Measurements from ENCODE around the gene TARP.

TARP gene

DNA sequence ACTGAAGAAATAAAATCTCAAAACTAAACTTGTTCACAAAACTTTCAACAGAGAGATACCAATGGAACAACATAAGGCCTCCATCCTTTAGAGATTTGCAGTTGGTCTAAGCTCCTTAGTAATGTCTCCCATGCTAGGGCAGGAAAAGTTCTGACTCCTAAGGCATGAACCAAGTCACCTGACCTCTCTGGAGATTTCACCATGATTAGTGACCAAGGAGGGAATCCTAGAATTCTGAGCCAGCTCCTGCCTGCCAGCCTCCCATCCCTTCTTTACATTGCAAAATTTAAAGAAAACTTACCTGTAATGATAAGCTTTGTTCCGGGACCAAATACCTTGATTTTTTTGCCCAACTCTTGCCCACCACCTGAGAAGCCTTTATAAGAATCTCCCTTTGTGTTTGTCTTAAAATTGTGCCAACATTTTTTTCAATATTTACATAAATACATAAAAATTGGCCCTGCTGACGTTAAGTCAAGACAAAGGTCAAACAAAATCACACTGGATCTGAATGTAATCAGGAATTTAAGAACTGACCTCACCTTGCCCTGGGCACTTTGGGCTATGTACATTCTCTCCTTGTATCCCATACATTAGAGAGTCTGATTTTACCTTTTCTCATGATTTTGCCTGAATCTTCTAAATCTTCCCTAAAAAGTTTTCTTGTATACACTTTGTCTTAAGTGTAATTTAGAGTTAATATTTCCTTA is at the start of gene TARP:
TARP (minus strand) TSS at position 351 of the 710 bp plus-strand sequence.
- in situ Hi-C loops (cut with MboI; ENCODE audit: low sequenced_read_pairs): no loop called here

GRCh38 chr7:38323156-38323555 is 49.7 kb upstream of the TARP start:
- in situ Hi-C loops (cut with MboI; ENCODE audit: low sequenced_read_pairs): no loop called here

DNA sequence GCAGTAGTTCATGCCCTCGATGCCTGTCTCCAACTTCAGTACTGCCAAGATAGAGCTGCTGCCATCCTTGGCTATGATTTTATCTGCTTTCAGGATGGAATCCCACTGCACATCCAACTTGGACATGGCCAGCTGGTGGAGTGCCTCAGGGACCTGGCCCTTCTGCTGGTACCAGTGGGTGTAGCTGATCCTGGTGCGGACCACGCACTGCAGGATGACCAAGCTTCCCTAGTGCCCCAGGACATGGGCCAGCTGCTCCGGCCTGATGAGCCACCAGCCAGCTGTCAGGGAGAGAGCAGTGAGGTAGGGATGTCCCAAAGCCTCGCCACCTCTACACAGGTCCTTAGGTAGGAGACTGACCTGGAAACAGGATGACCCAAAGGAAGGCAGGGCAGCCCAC is 49.0 kb upstream of the TARP start:
- in situ Hi-C loops (cut with MboI; ENCODE audit: low sequenced_read_pairs): no loop called here

- in situ Hi-C loops (cut with MboI; ENCODE audit: low sequenced_read_pairs): no loop called here
Observed at GRCh38 chr7:38321967-38322366, 48.5 kb upstream of the TARP start.

GRCh38 chr7:38321515-38321944 is 48.1 kb upstream of the TARP start:
- in situ Hi-C loops (cut with MboI; ENCODE audit: low sequenced_read_pairs): no loop called here

- in situ Hi-C loops (cut with MboI; ENCODE audit: low sequenced_read_pairs): no loop called here
Observed at GRCh38 chr7:38321050-38321449, 47.6 kb upstream of the TARP start.

- in situ Hi-C loops (cut with MboI; ENCODE audit: low sequenced_read_pairs): loop anchor here (5.0 kb wide), 1 partner anchor 98 kb away; no protein-coding TSS in a partner anchor
Observed at GRCh38 chr7:38319873-38320272, 46.4 kb upstream of the TARP start.

GRCh38 chr7:38318803-38319416 is 45.5 kb upstream of the TARP start:
- in situ Hi-C loops (cut with MboI; ENCODE audit: low sequenced_read_pairs): loop anchor here (5.0 kb wide), 1 partner anchor 97 kb away; no protein-coding TSS in a partner anchor

GRCh38 chr7:38318241-38318640 is 44.8 kb upstream of the TARP start:
- in situ Hi-C loops (cut with MboI; ENCODE audit: low sequenced_read_pairs): loop anchor here (5.0 kb wide), 1 partner anchor 96 kb away; no protein-coding TSS in a partner anchor

DNA sequence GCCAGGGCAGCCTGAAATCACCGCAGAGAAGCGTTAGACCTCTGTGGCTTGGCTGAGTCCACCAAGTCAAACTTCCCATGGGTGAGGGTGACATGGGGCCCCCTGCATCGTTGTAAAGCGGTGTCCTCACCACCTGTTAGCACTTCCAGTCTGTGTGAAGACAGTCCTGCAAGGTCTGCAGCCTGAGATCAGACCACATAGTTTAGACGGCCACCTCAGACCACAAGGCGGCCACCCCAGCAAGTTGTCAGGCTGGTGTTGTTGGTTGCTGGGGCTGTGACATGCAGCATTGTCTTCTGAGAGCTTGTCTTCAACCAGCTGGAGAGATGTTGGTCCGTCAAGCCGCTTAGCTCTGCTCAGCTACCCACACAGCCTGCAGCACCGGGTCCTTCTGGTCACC is 44.1 kb upstream of the TARP start:
- in situ Hi-C loops (cut with MboI; ENCODE audit: low sequenced_read_pairs): loop anchor here (5.0 kb wide), 1 partner anchor 95 kb away; no protein-coding TSS in a partner anchor

GRCh38 chr7:38316733-38317360 is 43.4 kb upstream of the TARP start:
- in situ Hi-C loops (cut with MboI; ENCODE audit: low sequenced_read_pairs): loop anchor here (5.0 kb wide), 1 partner anchor 95 kb away; no protein-coding TSS in a partner anchor

DNA sequence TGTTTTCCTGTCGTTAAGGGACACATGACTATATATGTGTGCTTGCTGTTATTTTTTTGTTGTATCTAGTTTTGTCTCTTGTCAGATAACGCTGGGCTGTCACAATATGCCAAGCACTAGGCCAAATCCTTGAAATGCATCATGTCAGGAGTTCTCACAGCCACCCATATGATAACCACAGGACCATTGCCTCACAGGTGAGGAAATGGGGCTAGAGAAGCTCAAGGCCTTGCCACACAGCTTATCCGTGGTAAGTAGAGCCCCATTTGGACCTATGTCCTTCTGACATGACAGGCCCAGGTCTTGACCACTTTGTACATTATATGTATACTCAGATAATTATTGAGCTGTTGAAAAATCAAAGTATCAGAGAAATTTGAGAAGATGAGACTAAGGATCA is 42.0 kb upstream of the TARP start:
- in situ Hi-C loops (cut with MboI; ENCODE audit: low sequenced_read_pairs): loop anchor here (5.0 kb wide), 1 partner anchor 93 kb away; no protein-coding TSS in a partner anchor

DNA sequence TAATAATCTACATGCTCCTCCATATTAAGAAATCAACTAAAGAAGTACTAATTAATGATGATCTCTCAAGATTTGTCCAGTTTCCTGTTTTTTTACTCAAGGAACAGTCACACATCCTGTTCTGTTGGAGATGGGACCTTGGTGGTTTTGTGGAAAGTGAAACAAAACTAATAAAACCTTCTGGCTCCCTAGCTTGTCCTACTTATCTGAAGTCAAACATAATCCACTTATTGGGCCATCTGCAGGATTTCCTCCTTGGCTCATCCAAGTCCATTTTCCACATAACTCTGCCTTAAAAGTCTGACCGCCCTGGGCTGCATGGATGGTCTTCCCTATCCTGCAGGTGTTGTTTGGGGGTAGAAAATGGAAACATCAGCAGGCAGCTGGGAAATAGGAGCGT is 39.4 kb upstream of the TARP start:
- in situ Hi-C loops (cut with MboI; ENCODE audit: low sequenced_read_pairs): no loop called here

DNA sequence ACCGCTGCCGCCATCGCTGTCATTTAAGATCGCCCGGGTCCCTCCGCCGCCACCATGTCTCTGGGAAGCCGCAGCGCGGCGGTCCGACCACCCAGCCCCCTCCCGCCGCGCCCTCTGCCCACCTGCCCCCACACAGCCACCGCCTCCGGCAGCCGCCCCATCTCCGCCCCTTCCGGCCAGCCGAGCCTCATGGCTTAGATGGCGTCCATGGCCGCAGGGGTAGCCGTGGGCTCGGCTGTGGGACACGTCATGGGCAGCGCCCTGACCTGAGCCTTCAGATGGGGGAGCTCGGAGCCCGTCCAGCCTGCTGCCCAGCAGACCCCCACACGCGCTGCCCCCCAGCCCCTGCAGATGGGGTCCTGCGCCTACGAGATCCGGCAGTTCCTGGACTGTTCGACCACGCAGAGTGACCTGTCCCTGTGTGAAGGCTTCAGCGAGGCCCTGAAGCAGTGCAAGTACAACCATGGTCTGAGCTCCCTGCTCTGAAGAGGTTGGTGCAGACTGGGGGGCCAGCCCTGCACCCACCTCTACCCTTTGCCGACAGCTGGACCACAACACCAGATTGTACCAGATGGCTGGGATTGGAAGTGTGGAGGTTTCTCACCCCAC is 38.0 kb upstream of the TARP start:
- in situ Hi-C loops (cut with MboI; ENCODE audit: low sequenced_read_pairs): no loop called here

GRCh38 chr7:38310591-38311101 is 37.2 kb upstream of the TARP start:
- in situ Hi-C loops (cut with MboI; ENCODE audit: low sequenced_read_pairs): no loop called here

- in situ Hi-C loops (cut with MboI; ENCODE audit: low sequenced_read_pairs): no loop called here
Observed at GRCh38 chr7:38309555-38309954, 36.1 kb upstream of the TARP start.

DNA sequence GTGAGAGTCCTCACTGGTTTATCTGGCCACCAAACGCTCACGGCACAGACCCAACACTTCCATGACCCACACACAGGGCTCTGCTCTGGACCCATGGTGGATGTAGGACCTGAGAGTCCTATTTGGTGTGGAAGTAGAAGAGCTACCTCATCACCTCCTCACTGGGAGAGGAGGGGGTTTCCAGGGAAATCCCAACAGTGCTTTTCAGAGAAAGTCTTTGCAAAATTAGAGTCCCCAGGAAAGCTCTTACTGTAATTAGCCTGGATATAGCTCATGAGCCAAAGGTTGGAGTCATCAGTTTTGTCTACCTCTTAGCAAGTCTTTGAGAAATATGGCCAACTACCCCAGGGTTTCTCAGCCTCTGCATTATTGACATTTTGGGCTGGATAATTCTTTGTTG is 34.7 kb upstream of the TARP start:
- in situ Hi-C loops (cut with MboI; ENCODE audit: low sequenced_read_pairs): no loop called here

DNA sequence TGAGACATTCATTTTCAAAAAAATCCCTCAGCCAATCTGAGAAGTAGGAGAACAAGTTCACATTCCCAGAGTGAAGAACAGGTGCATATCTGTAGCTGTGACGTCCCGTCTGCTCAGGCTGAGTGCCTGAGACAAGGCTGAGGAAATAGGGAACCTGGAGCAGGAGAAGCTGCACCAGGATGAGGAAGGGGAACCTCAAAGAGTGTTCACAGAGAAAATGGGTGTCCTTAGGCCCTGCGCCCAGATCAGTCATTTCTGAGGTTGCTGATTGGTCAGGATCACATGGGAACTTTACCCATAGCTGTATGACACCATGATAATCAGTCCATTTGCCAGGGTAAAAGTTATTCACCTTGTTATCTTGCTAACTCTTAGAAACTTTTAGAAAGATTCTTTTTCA is 34.2 kb upstream of the TARP start:
- in situ Hi-C loops (cut with MboI; ENCODE audit: low sequenced_read_pairs): no loop called here

DNA sequence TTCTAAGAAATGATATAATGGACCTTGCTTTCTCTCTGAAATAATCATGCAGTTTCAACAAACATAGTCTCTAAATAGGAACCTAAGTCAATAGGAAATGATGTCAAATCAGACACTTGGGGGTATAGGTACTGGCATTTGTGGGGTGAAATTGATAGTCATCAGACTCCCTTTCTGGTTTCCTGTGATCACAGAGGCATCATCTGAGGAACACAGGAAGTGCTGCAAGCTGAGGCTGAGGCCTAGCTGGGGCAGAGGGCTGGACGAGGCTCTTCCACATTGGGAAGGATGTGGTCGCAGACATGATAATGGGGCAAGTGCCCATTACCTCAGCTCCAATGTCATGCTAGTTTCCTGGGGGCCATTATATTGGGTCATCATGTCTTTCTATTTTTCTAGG is 33.5 kb upstream of the TARP start:
- in situ Hi-C loops (cut with MboI; ENCODE audit: low sequenced_read_pairs): no loop called here

DNA sequence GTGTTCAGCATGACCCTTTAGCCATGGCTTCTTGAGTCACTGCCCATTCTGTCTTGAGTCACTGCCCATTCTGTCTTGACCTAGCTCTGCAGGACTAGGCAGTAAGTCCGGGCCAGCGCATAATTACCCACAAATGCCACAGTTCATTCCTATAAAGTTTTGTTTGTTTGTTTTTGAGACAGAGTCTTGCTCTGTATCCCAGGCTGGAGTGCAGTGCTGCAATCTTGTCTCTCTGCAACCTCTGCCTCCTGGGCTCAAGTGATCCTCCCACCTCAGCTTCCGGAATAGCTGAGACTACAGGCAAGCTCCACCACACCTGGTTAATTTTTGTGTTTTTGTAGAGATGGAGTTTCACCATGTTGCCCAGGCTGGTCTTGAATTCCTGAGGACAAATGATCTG is 32.7 kb upstream of the TARP start:
- in situ Hi-C loops (cut with MboI; ENCODE audit: low sequenced_read_pairs): no loop called here

GRCh38 chr7:38303866-38304265 is 30.4 kb upstream of the TARP start:
- in situ Hi-C loops (cut with MboI; ENCODE audit: low sequenced_read_pairs): no loop called here

All from HL-60/S4 (cell line).